Neuronal stem cell (in vitro differentiated cells): ENCODE data around the gene SSTR5.
A peak's percentile ranks its signal among the peaks of the same experiment; 100 is the strongest.
"Not testable (repeated sequence)": the region's sequence is repeated elsewhere in the genome, so short reads cannot be mapped to it uniquely, and the experiment has no call there.

ENCODE experiments used
- DNase-seq: peaks from one replicate; pipeline ENCODE4 v3.0.0-alpha.2; 2013; ENCODE audit warnings: low spot score
- H2AFZ ChIP-seq: one replicate; pipeline ENCODE4 v1.6.1; 2013; ENCODE audit warnings: mild to moderate bottlenecking, low read length, inconsistent platforms
- H2AK5ac ChIP-seq: 2 replicates; pipeline ENCODE4 v1.6.1; 2013; ENCODE audit warnings: low read depth, mild to moderate bottlenecking, inconsistent platforms, low read length, moderate library complexity, mixed read lengths
- H2BK120ac ChIP-seq: 2 replicates; pipeline ENCODE4 v1.6.1; 2013; ENCODE audit warnings: low read depth, mild to moderate bottlenecking, inconsistent platforms, low read length, moderate library complexity, mixed read lengths
- H2BK12ac ChIP-seq: one replicate; pipeline ENCODE4 v1.6.1; 2013; ENCODE audit warnings: low read length, inconsistent platforms
- H2BK15ac ChIP-seq: 2 replicates; pipeline ENCODE4 v1.6.1; 2013; ENCODE audit warnings: mild to moderate bottlenecking, low read length, inconsistent platforms, mixed read lengths
- H2BK5ac ChIP-seq: one replicate; pipeline ENCODE4 v1.6.1; 2013; ENCODE audit warnings: inconsistent platforms, mild to moderate bottlenecking, low read length, moderate library complexity
- H3K14ac ChIP-seq: one replicate; pipeline ENCODE4 v1.6.1; 2013; ENCODE audit warnings: low read length, inconsistent platforms
- H3K18ac ChIP-seq: 2 replicates; pipeline ENCODE4 v1.6.1; 2013; ENCODE audit warnings: low read length, inconsistent platforms
- H3K23ac ChIP-seq: 2 replicates; pipeline ENCODE4 v1.6.1; 2013; ENCODE audit warnings: low read depth, mild to moderate bottlenecking, mixed read lengths, low read length, inconsistent platforms; ENCODE audit not compliant: poor library complexity
- H3K27ac ChIP-seq: replicated peaks from 3 replicates; pipeline ENCODE4 v1.5.1; 2013; ENCODE audit warnings: low read length, inconsistent platforms
- H3K27me3 ChIP-seq, 3 experiments: 2 replicates each; pipeline ENCODE4 v1.6.1; 2013; ENCODE audit warnings: low read length in 3 of 3, mild to moderate bottlenecking in 2 of 3, inconsistent platforms in 1 of 3, low read depth in 1 of 3, mixed read lengths in 1 of 3, moderate library complexity in 1 of 3; ENCODE audit not compliant: control insufficient read depth in 3 of 3, insufficient read depth in 3 of 3
- H3K36me3 ChIP-seq, 2 donors: replicated peaks in 1 of 2; 2 replicates each; pipeline ENCODE4 v1.6.1; 2013; ENCODE audit warnings: low read length in 2 of 2; ENCODE audit not compliant: control insufficient read depth in 2 of 2, insufficient read depth in 2 of 2
- H3K4ac ChIP-seq: 2 replicates; pipeline ENCODE4 v1.6.1; 2013; ENCODE audit warnings: inconsistent platforms, mild to moderate bottlenecking, low read length, moderate library complexity
- H3K4me1 ChIP-seq, 2 donors: 1 replicate in 1 of 2; 2 replicates in 1 of 2; pipeline ENCODE4 v1.6.1; 2013; ENCODE audit warnings: low read length in 2 of 2, low read depth in 1 of 2; ENCODE audit not compliant: control insufficient read depth in 2 of 2, insufficient read depth in 1 of 2
- H3K4me2 ChIP-seq: one replicate; pipeline ENCODE4 v1.6.1; 2013; ENCODE audit warnings: mild to moderate bottlenecking, low read length, inconsistent platforms; ENCODE audit not compliant: insufficient read depth, poor library complexity, severe bottlenecking
- H3K4me3 ChIP-seq, 2 donors: 2 replicates each; pipeline ENCODE4 v1.5.1; 2013; ENCODE audit warnings: low read length in 2 of 2, mild to moderate bottlenecking in 2 of 2, inconsistent platforms in 1 of 2, moderate library complexity in 1 of 2
- H3K79me1 ChIP-seq: one replicate; pipeline ENCODE4 v1.6.1; 2013; ENCODE audit warnings: low read depth, mild to moderate bottlenecking, inconsistent platforms, low read length, moderate library complexity
- H3K9ac ChIP-seq: one replicate; pipeline ENCODE4 v1.6.1; 2013; ENCODE audit warnings: mild to moderate bottlenecking, low read depth, low read length, inconsistent platforms; ENCODE audit not compliant: poor library complexity
- H3K9me3 ChIP-seq, 2 donors: replicated peaks in 1 of 2; 2 replicates each; pipeline versions ENCODE3 to v1.6.1; 2013; ENCODE audit warnings: low read length in 2 of 2, mild to moderate bottlenecking in 2 of 2, inconsistent platforms in 1 of 2, low read depth in 1 of 2, mixed read lengths in 1 of 2, moderate library complexity in 1 of 2; ENCODE audit not compliant: control insufficient read depth in 2 of 2, insufficient read depth in 1 of 2
- H4K8ac ChIP-seq: one replicate; pipeline ENCODE4 v1.6.1; 2013; ENCODE audit warnings: low read depth, mild to moderate bottlenecking, inconsistent platforms, low read length, moderate library complexity
- H4K91ac ChIP-seq: one replicate; pipeline ENCODE4 v1.6.1; 2013; ENCODE audit warnings: low read length, low read depth, mild to moderate bottlenecking, inconsistent platforms; ENCODE audit not compliant: poor library complexity
- WGBS, 2 donors: extraction: QIAGEN DNeasy Blood & Tissue Kit; methylation state at CpG; one replicate each; pipeline ENCODE4 v1.1.7; 2013; ENCODE audit warnings: missing lambda C conversion rate in 2 of 2, mixed read lengths in 1 of 2; ENCODE audit not compliant: insufficient read length in 2 of 2, insufficient replicate concordance in 1 of 2; ENCODE audit errors: extremely low coverage in 2 of 2; 5-methylcytosine and 5-hydroxymethylcytosine counted together

SSTR5 gene

GRCh38 chr16:1082952-1083675 lies 10.6 kb downstream of the SSTR5 start:
- H4K91ac ChIP-seq = no peak overlapping the region
- no CpG with 5 or more reads among the region's 34 CpGs for WGBS, 2 donors
- no peak overlapping the region for H3K4ac ChIP-seq
- H3K18ac ChIP-seq = peak overlapping the region; percentile 64
- H2AFZ ChIP-seq = peak overlapping the region; percentile 29
- H3K4me2 ChIP-seq = no peak overlapping the region
- H4K8ac ChIP-seq = no peak overlapping the region
- H3K79me1 ChIP-seq = peaks cover 5% of the 10 kb centered on the region
- peaks cover 0 to 36% (median 0%) of the 10 kb centered on the region in 3 experiments for H3K27me3 ChIP-seq
- H2BK120ac ChIP-seq = no peak overlapping the region
- H3K36me3 ChIP-seq = peaks cover 0 to 2% of the 10 kb centered on the region in 2 donors
- peak overlapping the region; percentile 55 for H3K23ac ChIP-seq
- H3K27ac ChIP-seq = no peak overlapping the region
- DNase-seq = no peak
- peak overlapping the region; percentile 21 for H3K14ac ChIP-seq
- peaks cover 9 to 10% of the 10 kb centered on the region in 2 donors for H3K4me1 ChIP-seq
- peak overlapping the region; percentile 92 for H2AK5ac ChIP-seq
- H3K4me3 ChIP-seq = no peak overlapping the region
- no peak overlapping the region for H3K9ac ChIP-seq
- peak overlapping the region; percentile 82 for H2BK5ac ChIP-seq
- H3K9me3 ChIP-seq = peaks cover 12 to 14% of the 10 kb centered on the region in 2 donors
- H2BK15ac ChIP-seq = peak overlapping the region; percentile 81
- peak overlapping the region; percentile 22 for H2BK12ac ChIP-seq

DNA sequence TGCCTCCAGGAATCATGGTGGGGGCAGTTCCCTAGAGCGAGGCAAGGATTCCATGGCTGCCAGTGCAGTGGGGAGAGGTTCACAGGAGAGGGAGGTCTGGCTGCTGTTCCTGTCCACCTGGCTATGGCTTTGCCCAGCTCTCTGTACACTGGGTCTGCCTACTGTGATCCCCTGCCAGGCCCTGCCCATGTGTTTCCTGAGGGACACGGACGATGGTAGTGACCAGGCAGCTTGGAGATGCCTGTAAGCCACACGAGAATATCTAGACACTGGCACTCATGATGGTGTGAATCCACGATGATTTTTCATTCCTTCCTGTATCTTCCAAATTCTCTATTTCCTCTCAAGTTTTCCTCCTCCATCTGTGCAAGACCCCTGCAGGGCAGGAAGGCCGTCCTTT lies 12.4 kb downstream of the SSTR5 start:
- Histone ChIP-seq H3K9ac (no peak overlapping the region), H3K9me3 (peaks cover 12 to 14% of the 10 kb centered on the region in 2 donors), H2BK12ac (no peak overlapping the region), H3K4ac (no peak overlapping the region), H4K8ac (no peak overlapping the region), H2AFZ (no peak overlapping the region), H3K4me3 (peak overlapping the region in 1 of 2 donors; percentile 66), H2BK120ac (no peak overlapping the region), H2BK5ac (peak overlapping the region; percentile 39), H2BK15ac (no peak overlapping the region), H3K23ac (no peak overlapping the region), H3K27ac (no peak overlapping the region), H3K27me3 (peaks cover 0 to 24% (median 0%) of the 10 kb centered on the region in 3 experiments), H2AK5ac (peak overlapping the region; percentile 84), H3K18ac (peak overlapping the region; percentile 64), H3K4me2 (no peak overlapping the region), H4K91ac (peak overlapping the region; percentile 79), H3K14ac (peak overlapping the region; percentile 71), H3K4me1 (peaks cover 9 to 10% of the 10 kb centered on the region in 2 donors), H3K79me1 (peaks cover 2% of the 10 kb centered on the region), H3K36me3 (peaks cover 0 to 2% of the 10 kb centered on the region in 2 donors)
- no peak for DNase-seq
- WGBS, 2 donors = no CpG with 5 or more reads among the region's 6 CpGs

DNA sequence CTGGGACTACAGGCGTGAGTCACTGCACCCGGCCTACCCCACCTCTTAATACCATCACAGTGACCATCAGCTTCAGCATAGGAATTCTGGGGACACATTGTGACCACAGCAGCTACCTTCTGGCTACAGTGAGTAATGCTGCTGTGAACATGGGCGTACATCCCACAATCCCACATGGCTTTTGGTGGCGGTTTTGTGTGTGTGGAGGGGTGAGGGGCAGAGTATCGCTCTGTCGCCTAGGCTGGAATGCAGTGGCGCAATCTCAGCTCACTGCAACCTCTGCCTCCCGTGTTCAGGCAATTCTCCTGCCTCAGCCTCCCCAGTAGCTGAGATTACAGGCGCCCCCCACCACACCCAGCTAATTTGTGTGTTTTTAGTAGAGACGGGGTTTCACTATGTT lies 13.9 kb downstream of the SSTR5 start:
- not testable (repeated sequence) for H3K4ac ChIP-seq, H3K27ac ChIP-seq, H3K18ac ChIP-seq, H2BK120ac ChIP-seq, H3K9ac ChIP-seq, H4K8ac ChIP-seq, H3K4me3 ChIP-seq, H2AFZ ChIP-seq, H3K4me2 ChIP-seq, H3K14ac ChIP-seq, H3K79me1 ChIP-seq, H2BK15ac ChIP-seq, H3K36me3 ChIP-seq, H2BK12ac ChIP-seq, DNase-seq, H2AK5ac ChIP-seq, H2BK5ac ChIP-seq, H3K23ac ChIP-seq, H4K91ac ChIP-seq
- WGBS, 2 donors = no CpG with 5 or more reads among the region's 10 CpGs
- Histone ChIP-seq H3K9me3 (peaks cover 12 to 14% of the 10 kb centered on the region in 2 donors), H3K4me1 (peaks cover 16% of the 10 kb centered on the region in 2 donors), H3K27me3 (peaks cover 0 to 13% (median 0%) of the 10 kb centered on the region in 3 experiments)

- peaks cover 12 to 14% of the 10 kb centered on the region in 2 donors for H3K9me3 ChIP-seq
- peak overlapping the region; percentile 96 for H2AK5ac ChIP-seq
- peak overlapping the region; percentile 81 for H2BK120ac ChIP-seq
- no peak overlapping the region for H4K8ac ChIP-seq
- H4K91ac ChIP-seq = no peak overlapping the region
- peak overlapping the region; percentile 39 for H2BK5ac ChIP-seq
- no peak overlapping the region for H3K14ac ChIP-seq
- H2BK12ac ChIP-seq = peak overlapping the region; percentile 73
- no peak overlapping the region for H3K4ac ChIP-seq
- no peak overlapping the region for H2AFZ ChIP-seq
- peak overlapping the region; percentile 35 for H3K18ac ChIP-seq
- DNase-seq = no peak
- no peak overlapping the region for H3K9ac ChIP-seq
- peaks cover 15 to 17% of the 10 kb centered on the region in 2 donors for H3K4me1 ChIP-seq
- H3K4me2 ChIP-seq = no peak overlapping the region
- H3K23ac ChIP-seq = no peak overlapping the region
- H3K27me3 ChIP-seq = no peaks in the 10 kb centered on the region
- no CpG with 5 or more reads among the region's 40 CpGs for WGBS, 2 donors
- H3K27ac ChIP-seq = no peak overlapping the region
- H3K36me3 ChIP-seq = peaks cover 0 to 2% of the 10 kb centered on the region in 2 donors
- H3K79me1 ChIP-seq = peaks cover 2% of the 10 kb centered on the region
- H2BK15ac ChIP-seq = peak overlapping the region; percentile 81
- H3K4me3 ChIP-seq = no peak overlapping the region
These were observed 16.0 kb downstream of the SSTR5 start for GRCh38 chr16:1088295-1089170.
